ENCODE results near the gene HOXB3. TPM values are rescaled to one million over a fixed set of nuclear protein-coding genes. Genes with fewer than 3 reads are reported as not detected.

The HOXB3 gene
- total RNA-seq, 1 donor from 2014 or later = not detected

GRCh38 chr17:48579471-48579759, 10.6 kb downstream of the HOXB3 start:
- H3K27me3 Mint-ChIP-seq (ENCODE audit: insufficient read depth, low read depth) = peaks cover 93% of the 10 kb centered on the region

GRCh38 chr17:48578616-48579470, 11.2 kb downstream of the HOXB3 start:
- Mint-ChIP-seq H3K9me3 (peaks cover 15% of the 10 kb centered on the region), H3K27me3 (ENCODE audit: insufficient read depth, low read depth) (peaks cover 93% of the 10 kb centered on the region), H3K36me3 (no peaks in the 10 kb centered on the region), H3K4me3 (peak overlapping the region; percentile 50), H3K4me1 (no peaks in the 10 kb centered on the region), H3K27ac (no peak overlapping the region)
- Histone ChIP-seq H4K20me1 (ENCODE audit: low read depth) (peaks cover 93% of the 10 kb centered on the region), H3K9ac (no peak overlapping the region), H3K4me1 (no peaks in the 10 kb centered on the region), H3K79me2 (ENCODE audit: low read depth) (no peaks in the 10 kb centered on the region), H3F3A (ENCODE audit: low read depth) (peaks cover 4% of the 10 kb centered on the region), H2AFZ (replicated peaks) (no peak overlapping the region), H3K27ac (no peak overlapping the region), H3K4me3 (no peak overlapping the region), H3K9me3 (ENCODE audit: low read depth) (no peaks in the 10 kb centered on the region), H3K36me3 (no peaks in the 10 kb centered on the region), H3K27me3 (peaks cover 100% of the 10 kb centered on the region), H3K4me2 (peak overlapping the region; percentile 58)
- TF ChIP-seq CTCF (IDR thresholded peaks at IDR 0.05) = no peak
- peak; percentile 91 for TF ChIP-seq EZH2phosphoT487 (IDR thresholded peaks at IDR 0.05)
- TF ChIP-seq EZH2 (IDR thresholded peaks at IDR 0.05) = peak; percentile 28
- no peak for DNase-seq (ENCODE audit: low spot score)

More at GRCh38 chr17:48579471-48579759, 10.6 kb downstream of the HOXB3 start:
- Mint-ChIP-seq H3K27ac (no peak overlapping the region), H3K36me3 (no peaks in the 10 kb centered on the region), H3K4me1 (no peaks in the 10 kb centered on the region), H3K9me3 (peaks cover 15% of the 10 kb centered on the region), H3K4me3 (peak overlapping the region; percentile 41)
- Histone ChIP-seq H3K27ac (no peak overlapping the region), H3K9me3 (ENCODE audit: low read depth) (no peaks in the 10 kb centered on the region), H3F3A (ENCODE audit: low read depth) (peaks cover 4% of the 10 kb centered on the region), H3K4me3 (no peak overlapping the region), H2AFZ (replicated peaks) (no peak overlapping the region), H4K20me1 (ENCODE audit: low read depth) (peaks cover 93% of the 10 kb centered on the region), H3K4me2 (no peak overlapping the region), H3K9ac (no peak overlapping the region), H3K27me3 (peaks cover 100% of the 10 kb centered on the region), H3K4me1 (no peaks in the 10 kb centered on the region), H3K36me3 (no peaks in the 10 kb centered on the region), H3K79me2 (ENCODE audit: low read depth) (no peaks in the 10 kb centered on the region)
- no peak for DNase-seq (ENCODE audit: low spot score)
- TF ChIP-seq EZH2phosphoT487 (IDR thresholded peaks at IDR 0.05) (no peak), EZH2 (IDR thresholded peaks at IDR 0.05) (peak; percentile 79)

GRCh38 chr17:48577946-48578615, 12.0 kb downstream of the HOXB3 start, which contains the start of gene HOXB4:
Gene HOXB4 (minus strand): TSS chr17:48578350. CDS start chr17:48578319, 31 bp downstream.
- peak within 1 kb of the TSS; percentile 58 for H3K4me2 ChIP-seq
- no peaks in the 10 kb centered on the region for H3K9me3 ChIP-seq (ENCODE audit: low read depth)
- no peak within 1 kb of the TSS for H2AFZ ChIP-seq (replicated peaks)
- H3K27me3 ChIP-seq = peaks cover 100% of the 10 kb centered on the region
- Mint-ChIP-seq H3K36me3 (no peaks in the 10 kb centered on the region), H3K9me3 (peaks cover 13% of the 10 kb centered on the region), H3K27me3 (ENCODE audit: insufficient read depth, low read depth) (peaks cover 93% of the 10 kb centered on the region), H3K27ac (no peak within 1 kb of the TSS), H3K4me3 (peak within 1 kb of the TSS; percentile 67), H3K4me1 (no peaks in the 10 kb centered on the region)
- H3K4me1 ChIP-seq = no peaks in the 10 kb centered on the region
- H4K20me1 ChIP-seq (ENCODE audit: low read depth) = peaks cover 94% of the 10 kb centered on the region
- no peaks in the 10 kb centered on the region for H3K79me2 ChIP-seq (ENCODE audit: low read depth)
- DNase-seq (ENCODE audit: low spot score) = peak; percentile 74
- H3K27ac ChIP-seq = no peak within 1 kb of the TSS
- H3F3A ChIP-seq (ENCODE audit: low read depth) = peaks cover 4% of the 10 kb centered on the region
- H3K4me3 ChIP-seq = no peak within 1 kb of the TSS
- no peak within 1 kb of the TSS for H3K9ac ChIP-seq
- peak; percentile 77 for TF ChIP-seq EZH2phosphoT487 (IDR thresholded peaks at IDR 0.05)
- no peak for TF ChIP-seq CTCF (IDR thresholded peaks at IDR 0.05)
- peak; percentile 74 for TF ChIP-seq EZH2 (IDR thresholded peaks at IDR 0.05)
- H3K36me3 ChIP-seq = no peaks in the 10 kb centered on the region

All from neural progenitor cell (in vitro differentiated cells).